Loucy (cell line): ENCODE results near the gene IL23A.

Experiments
- CTCF ChIP-seq: fragments of 200-600 bp; sonication (generic); conservative IDR thresholded peaks from 2 replicates; pipeline ENCODE4 v1.5.1; 2014; ENCODE audit warnings: mild to moderate bottlenecking, antibody characterized with exemption, low read length
- EZH2phosphoT487 ChIP-seq: fragments of 200-600 bp; IDR thresholded peaks from 2 replicates; pipeline ENCODE4 v1.6.1; 2018; ENCODE audit warnings: antibody characterized with exemption, mild to moderate bottlenecking, moderate library complexity, borderline replicate concordance

GRCh38 chr12:56339158-56339422, 406 bp downstream of the IL23A start:
- TF ChIP-seq CTCF = no peak
- TF ChIP-seq EZH2phosphoT487 = no peak
